ENCODE data around the gene CDCA4.

DNA sequence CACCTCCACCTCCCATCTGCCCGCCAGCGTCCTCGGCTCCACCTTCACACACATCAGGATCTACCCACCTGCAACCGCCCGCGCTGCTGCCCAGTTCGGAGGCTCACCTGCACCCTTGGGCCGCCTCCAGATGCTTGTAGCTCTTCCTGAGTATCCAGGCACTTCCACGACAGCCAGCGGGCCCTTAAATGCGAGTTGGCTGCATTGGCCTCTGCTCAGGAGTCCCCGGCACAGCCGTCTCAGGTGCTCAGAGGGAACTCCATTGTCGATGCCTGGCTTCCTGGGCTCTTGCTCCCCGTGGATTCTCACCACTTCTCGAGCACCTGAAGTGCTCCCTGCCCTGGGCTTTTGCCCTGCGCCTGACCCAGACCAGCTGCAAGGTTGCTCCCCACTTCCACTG, 21.9 kb upstream of the CDCA4 start:
- TF ChIP-seq, protein P1, sequence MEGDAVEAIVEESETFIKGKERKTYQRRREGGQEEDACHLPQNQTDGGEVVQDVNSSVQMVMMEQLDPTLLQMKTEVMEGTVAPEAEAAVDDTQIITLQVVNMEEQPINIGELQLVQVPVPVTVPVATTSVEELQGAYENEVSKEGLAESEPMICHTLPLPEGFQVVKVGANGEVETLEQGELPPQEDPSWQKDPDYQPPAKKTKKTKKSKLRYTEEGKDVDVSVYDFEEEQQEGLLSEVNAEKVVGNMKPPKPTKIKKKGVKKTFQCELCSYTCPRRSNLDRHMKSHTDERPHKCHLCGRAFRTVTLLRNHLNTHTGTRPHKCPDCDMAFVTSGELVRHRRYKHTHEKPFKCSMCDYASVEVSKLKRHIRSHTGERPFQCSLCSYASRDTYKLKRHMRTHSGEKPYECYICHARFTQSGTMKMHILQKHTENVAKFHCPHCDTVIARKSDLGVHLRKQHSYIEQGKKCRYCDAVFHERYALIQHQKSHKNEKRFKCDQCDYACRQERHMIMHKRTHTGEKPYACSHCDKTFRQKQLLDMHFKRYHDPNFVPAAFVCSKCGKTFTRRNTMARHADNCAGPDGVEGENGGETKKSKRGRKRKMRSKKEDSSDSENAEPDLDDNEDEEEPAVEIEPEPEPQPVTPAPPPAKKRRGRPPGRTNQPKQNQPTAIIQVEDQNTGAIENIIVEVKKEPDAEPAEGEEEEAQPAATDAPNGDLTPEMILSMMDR (IDR thresholded peaks at IDR 0.05), result no peak
- TF ChIP-seq POLR2A (IDR thresholded peaks at IDR 0.05), result no peak

Data from testis (tissue), 2 donors.